Mesenchymal stem cell (in vitro differentiated cells and primary cell): ENCODE data around the gene POU3F2.

Experiments
- DNase-seq: peaks from one replicate; pipeline ENCODE4 v3.0.0-alpha.2; 2013
- H2AFZ ChIP-seq: one replicate; pipeline ENCODE4 v1.6.1; 2013; ENCODE audit warnings: low read depth, mild to moderate bottlenecking, control low read depth, inconsistent platforms, low read length, moderate library complexity
- H2AK5ac ChIP-seq: 2 replicates; pipeline ENCODE4 v1.6.1; 2013; ENCODE audit warnings: low read length, moderate library complexity, mild to moderate bottlenecking, inconsistent platforms; ENCODE audit not compliant: severe bottlenecking
- H2BK120ac ChIP-seq: one replicate; pipeline ENCODE4 v1.6.1; 2013; ENCODE audit warnings: low read depth, mild to moderate bottlenecking, inconsistent platforms, low read length, moderate library complexity
- H2BK12ac ChIP-seq, 2 experiments: one replicate each; pipeline ENCODE4 v1.6.1; 2013; ENCODE audit warnings: inconsistent platforms in 2 of 2, low read length in 2 of 2, mild to moderate bottlenecking in 2 of 2, moderate library complexity in 2 of 2, control low read depth in 1 of 2
- H2BK15ac ChIP-seq: one replicate; pipeline ENCODE4 v1.6.1; 2013; ENCODE audit warnings: mild to moderate bottlenecking, low read depth, inconsistent platforms; ENCODE audit not compliant: poor library complexity, severe bottlenecking
- H2BK5ac ChIP-seq: 2 replicates; pipeline ENCODE4 v1.6.1; 2013; ENCODE audit warnings: low read depth, mild to moderate bottlenecking, low read length, control low read depth, inconsistent platforms; ENCODE audit not compliant: poor library complexity, severe bottlenecking
- H3K14ac ChIP-seq, 2 experiments: one replicate each; pipeline ENCODE4 v1.6.1; 2013; ENCODE audit warnings: inconsistent platforms in 2 of 2, low read length in 2 of 2, control low read depth in 1 of 2, mild to moderate bottlenecking in 1 of 2, moderate library complexity in 1 of 2
- H3K18ac ChIP-seq, 2 experiments: one replicate each; pipeline ENCODE4 v1.6.1; 2013; ENCODE audit warnings: inconsistent platforms in 2 of 2, low read length in 2 of 2, control low read depth in 1 of 2, low read depth in 1 of 2, mild to moderate bottlenecking in 1 of 2
- H3K23ac ChIP-seq, 2 experiments: one replicate each; pipeline ENCODE4 v1.6.1; 2013; ENCODE audit warnings: inconsistent platforms in 2 of 2, low read length in 2 of 2, mild to moderate bottlenecking in 2 of 2, moderate library complexity in 2 of 2, control low read depth in 1 of 2
- H3K27ac ChIP-seq: 2 replicates; pipeline ENCODE4 v1.5.1; 2013; ENCODE audit warnings: mild to moderate bottlenecking, moderate library complexity, low read length, control low read depth, inconsistent platforms; ENCODE audit not compliant: poor library complexity, severe bottlenecking
- H3K27me3 ChIP-seq, 2 experiments: 2 replicates each; pipeline versions ENCODE4 v1.6.1 to v1.7.0; 2013; ENCODE audit warnings: low read length in 2 of 2, mild to moderate bottlenecking in 2 of 2, moderate library complexity in 2 of 2, control low read depth in 1 of 2, inconsistent platforms in 1 of 2; ENCODE audit not compliant: control insufficient read depth in 1 of 2, insufficient read depth in 1 of 2
- H3K36me3 ChIP-seq, 2 experiments: 2 replicates each; pipeline versions ENCODE4 v1.6.1 to v1.7.0; 2013; ENCODE audit warnings: low read length in 2 of 2, control low read depth in 1 of 2, inconsistent platforms in 1 of 2, low read depth in 1 of 2, mild to moderate bottlenecking in 1 of 2; ENCODE audit not compliant: insufficient read depth in 2 of 2, control insufficient read depth in 1 of 2
- H3K4ac ChIP-seq, 2 experiments: one replicate each; pipeline ENCODE4 v1.6.1; 2013; ENCODE audit warnings: inconsistent platforms in 2 of 2, low read length in 2 of 2, mild to moderate bottlenecking in 2 of 2, moderate library complexity in 2 of 2, control low read depth in 1 of 2, low read depth in 1 of 2
- H3K4me1 ChIP-seq: 2 replicates; pipeline ENCODE4 v1.6.1; 2013; ENCODE audit warnings: low read depth, low read length, control low read depth; ENCODE audit not compliant: control insufficient read depth, insufficient read depth
- H3K4me2 ChIP-seq: 2 replicates; pipeline ENCODE4 v1.6.1; 2013; ENCODE audit warnings: low read length, mild to moderate bottlenecking, inconsistent platforms; ENCODE audit not compliant: poor library complexity, severe bottlenecking
- H3K4me3 ChIP-seq, 2 experiments: 2 replicates each; pipeline versions ENCODE4 v1.5.1 to v1.7.0; 2013; ENCODE audit warnings: low read length in 2 of 2, mild to moderate bottlenecking in 2 of 2, control low read depth in 1 of 2, low read depth in 1 of 2; ENCODE audit not compliant: insufficient read depth in 1 of 2
- H3K79me1 ChIP-seq: replicated peaks from 2 replicates; pipeline ENCODE4 v1.6.1; 2013; ENCODE audit warnings: mild to moderate bottlenecking, control low read depth, low read length, inconsistent platforms; ENCODE audit not compliant: poor library complexity, severe bottlenecking
- H3K9ac ChIP-seq: 2 replicates; pipeline ENCODE4 v1.7.0; 2013; ENCODE audit warnings: mild to moderate bottlenecking, low read length, moderate library complexity
- H3K9me3 ChIP-seq: 2 replicates; pipeline ENCODE4 v1.7.0; 2013; ENCODE audit warnings: mild to moderate bottlenecking, low read length; ENCODE audit not compliant: control insufficient read depth
- H4K8ac ChIP-seq: one replicate; pipeline ENCODE4 v1.6.1; 2013; ENCODE audit warnings: inconsistent platforms, mild to moderate bottlenecking, low read length, moderate library complexity
- H4K91ac ChIP-seq: one replicate; pipeline ENCODE4 v1.6.1; 2013; ENCODE audit warnings: mild to moderate bottlenecking, low read length, inconsistent platforms
- WGBS: methylation state at CpG from one replicate; pipeline ENCODE4 v1.1.7; 2013; ENCODE audit warnings: mixed read lengths; 5-methylcytosine and 5-hydroxymethylcytosine counted together

The POU3F2 gene

GRCh38 chr6:98828941-98829411 is 5.4 kb upstream of the POU3F2 start:
- Histone ChIP-seq H3K9ac (no peak overlapping the region), H3K14ac (no peak overlapping the region), H2AFZ (no peak overlapping the region), H2BK120ac (no peak overlapping the region), H3K4me1 (peaks cover 43% of the 10 kb centered on the region), H2AK5ac (no peak overlapping the region), H4K8ac (no peak overlapping the region), H3K36me3 (no peaks in the 10 kb centered on the region), H3K27me3 (peaks cover 91 to 95% of the 10 kb centered on the region in 2 experiments), H3K27ac (no peak overlapping the region), H2BK12ac (no peak overlapping the region), H2BK15ac (no peak overlapping the region), H3K4me2 (no peak overlapping the region), H2BK5ac (no peak overlapping the region), H3K9me3 (no peaks in the 10 kb centered on the region), H3K4ac (no peak overlapping the region), H3K79me1 (no peaks in the 10 kb centered on the region), H3K18ac (no peak overlapping the region), H3K4me3 (no peak overlapping the region), H3K23ac (no peak overlapping the region), H4K91ac (no peak overlapping the region)
- 2% methylated on average over 8 of the region's 14 CpGs for WGBS
- DNase-seq: no peak

GRCh38 chr6:98830146-98830545 is 4.2 kb upstream of the POU3F2 start:
- Histone ChIP-seq H3K4me1 (peaks cover 44% of the 10 kb centered on the region), H4K91ac (no peak overlapping the region), H3K27ac (no peak overlapping the region), H3K14ac (no peak overlapping the region), H2BK5ac (no peak overlapping the region), H3K18ac (no peak overlapping the region), H3K36me3 (no peaks in the 10 kb centered on the region), H2AK5ac (no peak overlapping the region), H3K27me3 (peaks cover 82 to 90% of the 10 kb centered on the region in 2 experiments), H3K9ac (no peak overlapping the region), H2BK120ac (no peak overlapping the region), H3K4me2 (no peak overlapping the region), H3K9me3 (no peaks in the 10 kb centered on the region), H2BK12ac (no peak overlapping the region), H4K8ac (no peak overlapping the region), H3K79me1 (no peaks in the 10 kb centered on the region), H2BK15ac (no peak overlapping the region), H3K4me3 (no peak overlapping the region), H3K23ac (no peak overlapping the region), H2AFZ (no peak overlapping the region), H3K4ac (no peak overlapping the region)
- DNase-seq: no peak
- WGBS: 0% methylated on average over 1 of the region's 2 CpGs

- H2BK5ac ChIP-seq: no peak overlapping the region
- H3K23ac ChIP-seq: peak overlapping the region in 1 of 2 experiments; percentile 23
- no peaks in the 10 kb centered on the region for H3K79me1 ChIP-seq
- no peaks in the 10 kb centered on the region for H3K9me3 ChIP-seq
- no peak overlapping the region for H3K9ac ChIP-seq
- H3K18ac ChIP-seq: no peak overlapping the region
- H2BK15ac ChIP-seq: no peak overlapping the region
- H4K91ac ChIP-seq: no peak overlapping the region
- H3K4me3 ChIP-seq: no peak overlapping the region
- H3K4me1 ChIP-seq: peaks cover 54% of the 10 kb centered on the region
- H2BK12ac ChIP-seq: no peak overlapping the region
- H3K4me2 ChIP-seq: peak overlapping the region; percentile 40
- H3K27ac ChIP-seq: no peak overlapping the region
- no peak overlapping the region for H3K4ac ChIP-seq
- H3K27me3 ChIP-seq: peaks cover 82 to 88% of the 10 kb centered on the region in 2 experiments
- no peak overlapping the region for H2AK5ac ChIP-seq
- 2% methylated on average over 58 of the region's 58 CpGs for WGBS
- no peak overlapping the region for H2AFZ ChIP-seq
- no peaks in the 10 kb centered on the region for H3K36me3 ChIP-seq
- H2BK120ac ChIP-seq: no peak overlapping the region
- no peak overlapping the region for H4K8ac ChIP-seq
- DNase-seq: no peak
- H3K14ac ChIP-seq: no peak overlapping the region
Measured at GRCh38 chr6:98831057-98831958, 3.1 kb upstream of the POU3F2 start.

GRCh38 chr6:98831959-98832283 is 2.5 kb upstream of the POU3F2 start:
- Histone ChIP-seq H2AFZ (no peak overlapping the region), H3K4me3 (peak overlapping the region in 1 of 2 experiments; percentile 75), H3K18ac (no peak overlapping the region), H3K79me1 (no peaks in the 10 kb centered on the region), H4K91ac (no peak overlapping the region), H4K8ac (no peak overlapping the region), H2BK15ac (no peak overlapping the region), H2BK120ac (no peak overlapping the region), H3K27me3 (peaks cover 82 to 88% of the 10 kb centered on the region in 2 experiments), H3K4ac (no peak overlapping the region), H3K27ac (no peak overlapping the region), H2AK5ac (no peak overlapping the region), H3K9me3 (no peaks in the 10 kb centered on the region), H3K4me2 (no peak overlapping the region), H3K9ac (peak overlapping the region; percentile 51), H3K14ac (no peak overlapping the region), H2BK12ac (no peak overlapping the region), H3K36me3 (no peaks in the 10 kb centered on the region), H3K4me1 (peaks cover 54% of the 10 kb centered on the region), H3K23ac (no peak overlapping the region), H2BK5ac (no peak overlapping the region)
- 4% methylated on average over 6 of the region's 11 CpGs for WGBS
- no peak for DNase-seq
